T-helper 17 cell (primary cell): ENCODE results near the gene HS3ST3B1. TPM values are rescaled to one million over a fixed set of nuclear protein-coding genes. Genes with fewer than 3 reads are reported as not detected.

ENCODE experiments used
- ATAC-seq: fragments of 150-1000 bp; cut with Tn5 transposase; 2 replicates; pipeline ENCODE4 v1.10.0; 2021; ENCODE audit warnings: mild to moderate bottlenecking, moderate library complexity
- DNase-seq, 3 donors: peaks; one replicate each; pipeline versions ENCODE4 v3.0.0 to v3.0.0-alpha.2; 2020 to 2021
- H3K9me3 ChIP-seq: one replicate; pipeline ENCODE4 v1.7.0; 2013; ENCODE audit warnings: low read length, mild to moderate bottlenecking; ENCODE audit not compliant: control insufficient read depth, poor library complexity, severe bottlenecking
- H3K27ac Mint-ChIP-seq: one replicate; pipeline ENCODE4 v1.8.0; 2022; ENCODE audit warnings: mild to moderate bottlenecking, moderate library complexity, mixed read lengths
- H3K27me3 Mint-ChIP-seq: one replicate; pipeline ENCODE4 v1.8.0; 2022; ENCODE audit warnings: mixed read lengths
- H3K36me3 Mint-ChIP-seq: one replicate; pipeline ENCODE4 v1.8.0; 2022; ENCODE audit warnings: low read depth, mixed read lengths
- H3K4me1 Mint-ChIP-seq: one replicate; pipeline ENCODE4 v1.8.0; 2022; ENCODE audit warnings: mild to moderate bottlenecking, mixed read lengths
- H3K4me3 Mint-ChIP-seq: one replicate; pipeline ENCODE4 v1.8.0; 2022; ENCODE audit warnings: mild to moderate bottlenecking, moderate library complexity, mixed read lengths
- total RNA-seq, 4 donors: library from RNA in 2 of 4; stranded (reverse) in 2 of 4; gene quantifications; one replicate each; pipeline ENCODE4 v1.2.3 and lab custom pipeline; 2022 to 2026

Gene HS3ST3B1
- total RNA-seq, 2 donors from 2014 or later, result 13.5 to 15.4 TPM

DNA sequence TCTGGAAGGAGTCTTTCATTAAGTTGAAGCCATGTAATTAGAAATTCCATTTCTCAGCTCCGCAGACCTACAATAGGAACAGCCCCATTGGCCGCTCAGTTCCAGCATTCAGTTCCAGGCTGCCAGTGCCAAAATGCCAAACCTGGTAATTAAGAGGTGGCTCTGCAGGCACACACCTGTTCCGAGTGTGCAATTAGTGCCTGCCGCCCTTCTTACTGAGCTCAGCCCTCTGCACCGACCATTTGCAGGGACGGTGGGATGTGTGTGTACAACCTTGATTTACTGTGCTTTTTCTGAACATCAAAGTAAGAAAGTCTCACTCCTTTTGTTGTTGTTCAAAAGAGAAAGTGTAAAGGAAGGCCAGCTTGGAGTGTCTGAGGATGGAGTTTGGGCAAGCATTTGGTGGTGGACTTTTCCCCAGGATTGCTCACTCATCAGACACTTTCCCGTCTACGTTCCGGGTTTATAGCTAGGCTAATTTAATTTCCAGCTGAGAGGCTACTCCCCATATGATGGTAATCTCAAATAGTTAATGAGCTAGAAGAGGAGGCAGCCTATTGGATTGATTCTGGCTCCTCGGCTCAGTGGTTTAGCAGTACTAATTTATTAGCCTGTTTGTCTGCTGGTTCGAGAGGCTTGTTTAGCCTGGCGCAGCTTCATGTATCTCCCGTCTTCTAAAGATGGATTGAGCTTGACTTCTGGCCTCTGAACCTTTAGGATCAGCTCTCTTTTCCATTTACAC, 20.0 kb downstream of the HS3ST3B1 start:
- Mint-ChIP-seq H3K27ac (peak overlapping the region; percentile 87), H3K27me3 (no peaks in the 10 kb centered on the region), H3K4me1 (peaks cover 55% of the 10 kb centered on the region), H3K4me3 (peak overlapping the region; percentile 47), H3K36me3 (peaks cover 4% of the 10 kb centered on the region)
- DNase-seq (no peak), ATAC-seq (no peak)
- no peaks in the 10 kb centered on the region for H3K9me3 ChIP-seq

DNA sequence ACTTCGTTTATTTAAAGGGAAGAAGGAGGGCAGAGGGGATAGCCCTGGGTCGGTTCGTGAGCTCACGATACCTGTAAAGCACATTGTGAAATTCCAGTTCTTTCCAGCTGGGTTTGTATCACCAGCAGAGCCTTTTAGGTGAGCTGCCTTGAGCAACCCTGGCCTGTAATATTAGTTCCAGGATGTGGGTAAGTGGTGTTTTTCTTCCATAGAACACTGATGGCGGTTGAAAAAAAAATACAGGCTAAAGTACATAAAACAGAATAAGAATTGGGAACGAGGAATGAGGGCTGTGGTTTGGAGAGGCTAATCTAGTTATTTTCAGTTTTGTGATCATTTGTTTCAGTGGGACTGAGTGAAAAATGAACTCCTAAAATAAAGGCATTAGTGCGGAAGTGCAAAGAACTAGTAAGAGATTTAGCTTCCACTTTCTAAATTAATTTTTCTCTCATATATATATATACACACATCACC, 20.6 kb downstream of the HS3ST3B1 start:
- DNase-seq, result no peak
- no peak for ATAC-seq
- peak overlapping the region; percentile 47 for H3K4me3 Mint-ChIP-seq
- peak overlapping the region; percentile 87 for H3K27ac Mint-ChIP-seq
- no peaks in the 10 kb centered on the region for H3K27me3 Mint-ChIP-seq
- H3K9me3 ChIP-seq, result no peaks in the 10 kb centered on the region
- peaks cover 50% of the 10 kb centered on the region for H3K4me1 Mint-ChIP-seq
- peaks cover 4% of the 10 kb centered on the region for H3K36me3 Mint-ChIP-seq

DNA sequence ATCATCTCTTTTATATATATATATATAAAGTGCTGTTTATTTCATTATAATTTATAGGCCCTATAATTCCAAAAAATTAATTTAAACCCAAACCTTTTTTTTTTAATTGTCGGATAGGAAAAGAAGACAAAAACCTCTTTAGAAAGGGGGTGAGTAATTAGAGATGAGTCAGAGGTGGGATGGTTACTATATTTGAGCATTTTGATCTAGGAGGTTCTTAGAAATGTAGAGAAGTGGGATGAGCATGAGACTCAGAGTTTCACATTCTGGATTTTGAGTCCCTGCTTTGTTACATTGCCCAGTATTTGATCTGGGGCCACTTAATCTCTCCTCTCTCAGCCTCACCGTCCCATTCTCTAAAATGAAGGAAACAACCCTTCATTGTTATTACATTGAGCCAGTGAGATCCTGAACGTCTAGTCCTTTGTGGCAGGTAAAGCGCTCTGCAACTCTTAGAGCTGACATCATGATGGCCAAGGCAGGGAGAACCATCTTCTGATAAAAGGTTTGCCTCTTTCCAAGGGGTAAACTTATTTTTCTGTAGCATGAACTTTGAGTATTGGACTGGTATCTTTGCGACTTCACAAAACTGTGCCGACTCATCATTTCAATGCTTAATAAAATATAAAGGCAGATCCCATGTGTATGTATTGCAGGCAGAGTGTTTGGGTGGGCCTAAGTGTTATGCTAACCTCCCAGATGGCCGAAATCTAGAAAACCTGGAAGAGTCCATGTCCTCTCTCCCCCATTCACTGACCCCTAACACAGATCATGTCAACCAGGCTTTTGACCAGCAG, 21.3 kb downstream of the HS3ST3B1 start:
- peaks cover 46% of the 10 kb centered on the region for H3K4me1 Mint-ChIP-seq
- no peaks in the 10 kb centered on the region for H3K9me3 ChIP-seq
- no peaks in the 10 kb centered on the region for H3K27me3 Mint-ChIP-seq
- H3K4me3 Mint-ChIP-seq, result no peak overlapping the region
- DNase-seq (no peak), ATAC-seq (no peak)
- H3K27ac Mint-ChIP-seq, result peak overlapping the region; percentile 19
- peaks cover 4% of the 10 kb centered on the region for H3K36me3 Mint-ChIP-seq

DNA sequence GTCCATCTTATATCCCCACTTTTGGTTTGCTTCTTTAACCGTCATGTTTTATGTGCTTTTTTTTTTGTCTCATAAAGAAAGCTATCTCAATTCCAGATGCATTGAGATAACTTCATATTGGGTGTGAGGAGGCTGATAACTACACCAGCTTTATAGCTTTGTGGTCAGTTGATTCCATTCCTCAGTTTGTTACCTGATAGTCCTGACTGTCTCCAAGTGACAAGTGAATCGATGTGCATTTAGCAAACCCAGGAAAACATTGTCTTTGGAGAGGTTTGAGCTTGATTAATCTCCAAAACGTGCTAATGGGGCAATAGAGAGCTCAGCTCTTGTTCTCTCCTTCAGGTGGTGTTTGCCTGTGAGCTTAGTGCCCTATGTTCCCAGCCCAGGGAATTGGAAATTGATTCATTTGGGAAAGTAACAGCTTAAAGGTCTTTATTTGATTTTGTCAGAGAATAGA, 22.7 kb downstream of the HS3ST3B1 start:
- no peak overlapping the region for H3K4me3 Mint-ChIP-seq
- H3K4me1 Mint-ChIP-seq, result peaks cover 48% of the 10 kb centered on the region
- H3K27me3 Mint-ChIP-seq, result no peaks in the 10 kb centered on the region
- no peak overlapping the region for H3K27ac Mint-ChIP-seq
- peaks cover 4% of the 10 kb centered on the region for H3K36me3 Mint-ChIP-seq
- ATAC-seq (no peak), DNase-seq (no peak)
- no peaks in the 10 kb centered on the region for H3K9me3 ChIP-seq

DNA sequence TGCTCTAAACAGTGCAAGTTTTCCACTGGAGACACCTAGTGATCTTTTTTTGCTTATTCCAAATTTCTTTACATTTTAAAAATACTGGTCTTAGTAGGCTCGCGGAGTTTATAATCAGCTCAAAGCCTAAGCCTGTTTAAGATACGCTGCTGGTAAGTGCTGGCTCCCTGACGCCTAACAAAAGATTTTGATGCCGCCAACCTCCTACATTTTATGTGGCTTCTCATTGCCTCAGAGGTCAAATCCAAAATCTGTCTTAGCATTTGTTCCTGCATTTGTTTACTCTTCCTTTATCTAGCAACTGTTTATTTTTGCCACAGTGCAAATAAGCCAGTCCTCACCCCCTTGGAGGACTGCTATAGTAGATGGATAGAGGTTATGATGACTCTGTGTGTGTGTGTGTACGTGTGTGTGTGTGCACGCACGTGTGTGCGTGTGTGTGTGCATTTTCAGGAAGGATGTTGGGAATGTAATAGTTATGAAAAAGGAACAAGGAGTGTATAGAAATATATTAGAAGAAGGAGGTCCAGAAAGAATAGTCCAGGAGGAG, 24.8 kb downstream of the HS3ST3B1 start:
- no peak for ATAC-seq
- H3K27ac Mint-ChIP-seq, result no peak overlapping the region
- no peaks in the 10 kb centered on the region for H3K9me3 ChIP-seq

DNA sequence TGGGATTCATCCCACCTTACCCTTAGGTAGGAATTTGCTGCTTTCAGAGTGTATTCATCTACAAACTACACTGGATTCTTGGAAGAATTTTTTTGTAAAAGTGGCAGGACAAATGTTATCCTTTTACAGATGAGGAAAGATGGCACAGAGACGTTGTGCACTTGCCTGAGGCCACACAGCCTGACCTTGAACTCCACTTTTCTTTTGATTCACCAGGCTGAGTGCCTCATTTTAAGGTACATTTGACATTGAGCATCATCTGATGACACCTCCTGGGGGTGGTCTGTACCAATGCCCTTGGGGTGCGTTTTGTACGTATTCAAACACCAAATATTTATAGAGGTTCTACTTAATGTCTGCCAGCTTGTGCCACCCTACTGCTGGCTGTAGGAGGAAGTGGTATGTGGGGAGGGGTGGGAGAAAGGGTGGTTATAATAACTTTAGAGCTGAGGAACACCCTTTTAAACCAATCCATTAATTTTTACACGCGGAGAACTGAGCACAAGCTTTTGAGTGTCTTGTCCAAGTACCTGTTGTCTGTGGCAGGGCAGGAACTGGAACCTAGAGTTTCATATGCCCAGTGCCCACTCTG, 29.1 kb downstream of the HS3ST3B1 start:
- peaks cover 59% of the 10 kb centered on the region for H3K4me1 Mint-ChIP-seq
- no peaks in the 10 kb centered on the region for H3K36me3 Mint-ChIP-seq
- peak overlapping the region; percentile 66 for H3K4me3 Mint-ChIP-seq
- peak overlapping the region; percentile 45 for H3K27ac Mint-ChIP-seq
- H3K27me3 Mint-ChIP-seq, result no peaks in the 10 kb centered on the region
- ATAC-seq, result no peak
- H3K9me3 ChIP-seq, result no peaks in the 10 kb centered on the region
- no peak for DNase-seq

More for the DNA sequence above, 24.8 kb downstream of the HS3ST3B1 start:
- no peak overlapping the region for H3K4me3 Mint-ChIP-seq
- DNase-seq, result no peak
- peaks cover 52% of the 10 kb centered on the region for H3K4me1 Mint-ChIP-seq
- no peaks in the 10 kb centered on the region for H3K27me3 Mint-ChIP-seq
- H3K36me3 Mint-ChIP-seq, result no peaks in the 10 kb centered on the region

DNA sequence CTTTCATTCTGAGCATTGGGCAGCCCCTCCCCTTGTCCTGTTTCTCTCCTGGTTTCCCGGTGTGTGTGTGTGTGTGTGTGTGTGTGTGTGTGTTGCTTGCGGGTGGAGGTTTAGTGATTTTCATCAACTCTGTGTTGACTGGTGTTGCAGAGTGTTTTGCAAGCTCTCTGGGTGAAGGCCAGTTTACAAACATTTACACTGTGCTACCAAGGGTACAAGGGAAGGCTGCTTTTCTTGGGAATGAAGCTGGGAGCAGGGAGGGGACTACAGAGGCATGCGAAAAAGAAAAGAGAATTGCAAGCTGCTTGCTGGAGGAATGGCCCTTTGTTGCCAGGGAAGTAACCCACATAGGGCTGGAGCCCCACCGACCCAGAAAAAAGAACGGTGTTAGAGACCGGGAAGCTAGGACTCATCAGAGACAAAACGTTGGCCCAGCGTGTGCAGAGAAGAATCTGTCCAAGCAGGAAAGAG, 29.6 kb downstream of the HS3ST3B1 start:
- no peak for ATAC-seq
- H3K27me3 Mint-ChIP-seq, result no peaks in the 10 kb centered on the region
- H3K27ac Mint-ChIP-seq, result peak overlapping the region; percentile 45
- no peak for DNase-seq
- no peaks in the 10 kb centered on the region for H3K9me3 ChIP-seq
- H3K36me3 Mint-ChIP-seq, result no peaks in the 10 kb centered on the region
- H3K4me1 Mint-ChIP-seq, result peaks cover 59% of the 10 kb centered on the region
- peak overlapping the region; percentile 66 for H3K4me3 Mint-ChIP-seq

DNA sequence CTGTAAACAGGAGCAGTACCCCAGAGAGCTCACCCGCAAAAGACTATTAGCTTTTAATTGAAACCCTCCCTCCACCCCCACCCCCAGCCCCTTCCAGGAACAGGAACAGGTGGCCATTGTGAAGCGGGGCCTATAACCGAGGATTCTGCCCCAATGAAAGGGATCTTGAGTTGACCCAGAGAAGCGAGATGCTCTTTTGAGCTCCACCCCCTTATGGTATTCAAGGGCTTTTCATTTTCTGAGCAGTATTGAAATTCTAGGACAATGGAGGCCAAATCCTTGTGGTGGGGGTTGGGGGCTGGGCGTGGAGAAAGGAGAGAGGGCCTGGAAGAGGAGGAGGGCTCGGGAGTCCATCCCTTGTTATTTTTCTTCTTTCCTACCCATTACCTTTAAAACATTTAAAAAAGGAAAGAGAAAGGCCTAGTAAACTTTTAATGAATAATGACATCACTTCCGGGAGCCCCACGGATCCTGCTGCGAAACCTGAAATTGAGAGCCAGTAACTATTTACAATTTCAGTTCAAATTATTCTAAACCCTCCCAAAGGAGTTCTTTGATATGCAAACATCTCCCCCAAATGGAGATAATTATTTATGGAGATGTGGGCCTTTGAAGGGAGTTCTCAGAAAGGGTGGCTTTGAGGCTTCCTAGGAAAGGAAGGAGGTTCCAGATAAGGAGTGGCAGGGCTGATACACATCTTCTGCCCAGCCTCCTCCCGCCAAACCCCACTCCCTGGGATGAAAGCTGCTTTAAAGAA, 30.5 kb downstream of the HS3ST3B1 start:
- Mint-ChIP-seq H3K36me3 (no peaks in the 10 kb centered on the region), H3K27me3 (no peaks in the 10 kb centered on the region), H3K27ac (peak overlapping the region; percentile 11), H3K4me3 (no peak overlapping the region), H3K4me1 (peaks cover 60% of the 10 kb centered on the region)
- H3K9me3 ChIP-seq, result no peaks in the 10 kb centered on the region
- ATAC-seq (no peak), DNase-seq (no peak)

DNA sequence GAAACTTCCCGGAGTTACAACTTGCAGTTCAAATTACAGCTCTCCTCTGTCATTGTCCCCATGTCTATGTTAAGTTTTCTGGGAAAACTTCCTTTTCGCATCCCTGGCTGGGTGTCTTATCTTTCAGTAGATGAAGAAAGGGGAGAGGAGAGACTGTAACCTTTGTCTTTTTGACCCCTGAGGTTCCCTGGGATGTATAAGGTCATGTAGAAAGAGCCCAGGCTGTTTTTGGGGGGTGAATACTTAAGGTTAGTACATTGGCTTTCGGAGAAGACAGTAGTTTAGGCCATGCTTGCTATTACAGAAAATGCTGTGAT, 31.1 kb downstream of the HS3ST3B1 start:
- ATAC-seq (no peak), DNase-seq (no peak)
- no peaks in the 10 kb centered on the region for H3K9me3 ChIP-seq
- no peak overlapping the region for H3K4me3 Mint-ChIP-seq
- no peaks in the 10 kb centered on the region for H3K36me3 Mint-ChIP-seq
- H3K27ac Mint-ChIP-seq, result peak overlapping the region; percentile 11
- H3K4me1 Mint-ChIP-seq, result peaks cover 62% of the 10 kb centered on the region
- no peaks in the 10 kb centered on the region for H3K27me3 Mint-ChIP-seq

DNA sequence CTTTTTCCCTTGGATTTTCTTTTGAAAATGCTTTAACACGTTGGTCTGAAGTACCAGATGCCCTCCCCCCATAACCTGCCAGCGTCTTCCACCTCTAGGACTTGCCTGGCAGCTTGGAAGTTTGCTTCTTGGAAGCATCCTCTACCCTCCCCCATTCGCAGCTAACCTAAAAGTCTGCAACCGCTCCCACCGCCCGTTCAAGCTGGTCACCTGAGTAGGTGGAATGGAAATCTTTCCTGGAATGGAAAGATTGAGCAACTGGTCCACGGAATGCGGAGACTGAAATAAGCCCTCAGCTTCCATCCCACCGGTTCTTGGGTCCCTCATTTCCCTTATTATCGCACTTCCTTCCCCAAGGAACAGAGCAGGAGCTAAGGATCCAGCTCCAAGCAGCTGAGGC, 31.4 kb downstream of the HS3ST3B1 start:
- Mint-ChIP-seq H3K4me3 (peak overlapping the region; percentile 21), H3K36me3 (no peaks in the 10 kb centered on the region), H3K4me1 (peaks cover 65% of the 10 kb centered on the region), H3K27ac (no peak overlapping the region), H3K27me3 (no peaks in the 10 kb centered on the region)
- DNase-seq (no peak), ATAC-seq (no peak)
- H3K9me3 ChIP-seq, result no peaks in the 10 kb centered on the region

DNA sequence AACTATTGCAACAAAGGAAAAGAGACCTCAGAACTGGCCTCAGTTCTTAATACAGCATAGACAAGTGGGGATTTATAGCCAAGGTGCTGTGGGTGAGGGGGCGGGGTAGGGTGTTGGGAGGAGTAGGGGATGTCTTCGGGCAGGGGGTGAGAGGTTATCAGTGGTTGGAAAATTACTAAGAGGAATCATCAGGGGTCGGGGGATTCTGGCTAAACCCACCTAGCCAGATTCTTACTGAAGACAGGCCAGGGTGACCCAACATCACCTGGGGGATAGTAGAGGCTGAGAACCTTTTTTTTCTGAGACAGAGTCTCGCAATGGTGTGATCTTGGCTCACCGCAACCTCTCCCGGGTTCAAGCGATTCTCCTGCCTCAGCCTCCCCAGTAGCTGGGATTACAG, 32.6 kb downstream of the HS3ST3B1 start:
- Mint-ChIP-seq H3K36me3 (peaks cover 4% of the 10 kb centered on the region), H3K4me1 (peaks cover 63% of the 10 kb centered on the region), H3K27ac (peak overlapping the region; percentile 82), H3K4me3 (peak overlapping the region; percentile 36), H3K27me3 (no peaks in the 10 kb centered on the region)
- no peak for DNase-seq
- no peaks in the 10 kb centered on the region for H3K9me3 ChIP-seq
- no peak for ATAC-seq

DNA sequence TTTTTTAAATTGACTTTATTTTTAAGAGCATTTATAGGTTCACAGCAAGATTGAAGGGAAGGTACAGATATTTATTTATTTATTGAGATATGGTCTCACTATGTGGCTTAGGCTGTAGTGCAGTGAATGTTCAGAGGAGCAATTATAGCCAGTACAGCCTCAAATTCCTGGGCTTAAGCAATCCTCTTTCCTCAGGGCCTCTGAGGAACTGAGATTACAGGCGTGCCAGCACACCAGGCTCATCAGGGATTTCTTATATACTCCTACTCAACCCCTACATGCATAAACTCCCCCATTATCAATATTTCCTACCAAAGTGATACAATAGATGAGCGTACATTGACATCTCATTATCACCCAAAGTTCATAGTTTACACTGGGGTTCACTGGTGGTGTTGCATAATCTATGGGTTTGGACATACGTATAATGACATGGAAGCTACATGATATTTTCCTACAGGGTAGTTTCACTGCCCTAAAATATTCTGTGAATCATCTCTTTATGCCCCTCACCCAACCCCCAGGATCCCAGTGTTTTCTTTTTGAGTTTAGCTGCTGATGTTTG, 33.5 kb downstream of the HS3ST3B1 start:
- no peaks in the 10 kb centered on the region for H3K27me3 Mint-ChIP-seq
- no peaks in the 10 kb centered on the region for H3K9me3 ChIP-seq
- no peak for DNase-seq
- ATAC-seq, result no peak
- peak overlapping the region; percentile 82 for H3K27ac Mint-ChIP-seq
- H3K4me1 Mint-ChIP-seq, result peaks cover 63% of the 10 kb centered on the region
- peaks cover 4% of the 10 kb centered on the region for H3K36me3 Mint-ChIP-seq
- H3K4me3 Mint-ChIP-seq, result no peak overlapping the region
